ENCODE results near the gene MAD1L1.

Gene MAD1L1

GRCh38 chr7:1785839-1786238, 446.9 kb downstream of the MAD1L1 start:
- no peak for DNase-seq

- DNase-seq: no peak
These were observed 451.4 kb downstream of the MAD1L1 start for GRCh38 chr7:1781369-1781768.

GRCh38 chr7:1779445-1779844, 453.3 kb downstream of the MAD1L1 start:
- no peak for DNase-seq

GRCh38 chr7:1777122-1777521, 455.6 kb downstream of the MAD1L1 start:
- DNase-seq: no peak

GRCh38 chr7:1775389-1775788, 457.4 kb downstream of the MAD1L1 start:
- no peak for DNase-seq

GRCh38 chr7:1770331-1770730, 462.4 kb downstream of the MAD1L1 start:
- DNase-seq: no peak

GRCh38 chr7:1769286-1770200, 463.2 kb downstream of the MAD1L1 start:
- DNase-seq: no peak

- DNase-seq: no peak
These were observed 463.9 kb downstream of the MAD1L1 start for GRCh38 chr7:1768832-1769231.

GRCh38 chr7:1767524-1767923, 465.2 kb downstream of the MAD1L1 start:
- DNase-seq: no peak

All from GDM1 (cell line).